Measurements from ENCODE around the gene UBAP2.

UBAP2 gene

GRCh38 chr9:33908749-33909148, 139.9 kb downstream of the UBAP2 start:
- peaks cover 14 to 16% (median 15%) of the 10 kb centered on the region in 3 donors for H3K36me3 ChIP-seq
- intact Hi-C loops (cut with DNase I; ENCODE audit: low total_unique reads), result no loop called here
- H3K27me3 ChIP-seq, result no peaks in the 10 kb centered on the region
- peaks cover 0 to 35% (median 19%) of the 10 kb centered on the region in 4 donors for H3K4me1 ChIP-seq
- no peaks in the 10 kb centered on the region for H3K9me3 ChIP-seq
- no peak for DNase-seq
- TF ChIP-seq, protein P1, sequence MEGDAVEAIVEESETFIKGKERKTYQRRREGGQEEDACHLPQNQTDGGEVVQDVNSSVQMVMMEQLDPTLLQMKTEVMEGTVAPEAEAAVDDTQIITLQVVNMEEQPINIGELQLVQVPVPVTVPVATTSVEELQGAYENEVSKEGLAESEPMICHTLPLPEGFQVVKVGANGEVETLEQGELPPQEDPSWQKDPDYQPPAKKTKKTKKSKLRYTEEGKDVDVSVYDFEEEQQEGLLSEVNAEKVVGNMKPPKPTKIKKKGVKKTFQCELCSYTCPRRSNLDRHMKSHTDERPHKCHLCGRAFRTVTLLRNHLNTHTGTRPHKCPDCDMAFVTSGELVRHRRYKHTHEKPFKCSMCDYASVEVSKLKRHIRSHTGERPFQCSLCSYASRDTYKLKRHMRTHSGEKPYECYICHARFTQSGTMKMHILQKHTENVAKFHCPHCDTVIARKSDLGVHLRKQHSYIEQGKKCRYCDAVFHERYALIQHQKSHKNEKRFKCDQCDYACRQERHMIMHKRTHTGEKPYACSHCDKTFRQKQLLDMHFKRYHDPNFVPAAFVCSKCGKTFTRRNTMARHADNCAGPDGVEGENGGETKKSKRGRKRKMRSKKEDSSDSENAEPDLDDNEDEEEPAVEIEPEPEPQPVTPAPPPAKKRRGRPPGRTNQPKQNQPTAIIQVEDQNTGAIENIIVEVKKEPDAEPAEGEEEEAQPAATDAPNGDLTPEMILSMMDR (IDR thresholded peaks at IDR 0.05), result no peak
- H3K27ac ChIP-seq, result no peak overlapping the region
- no peak overlapping the region for H3K4me3 ChIP-seq

DNA sequence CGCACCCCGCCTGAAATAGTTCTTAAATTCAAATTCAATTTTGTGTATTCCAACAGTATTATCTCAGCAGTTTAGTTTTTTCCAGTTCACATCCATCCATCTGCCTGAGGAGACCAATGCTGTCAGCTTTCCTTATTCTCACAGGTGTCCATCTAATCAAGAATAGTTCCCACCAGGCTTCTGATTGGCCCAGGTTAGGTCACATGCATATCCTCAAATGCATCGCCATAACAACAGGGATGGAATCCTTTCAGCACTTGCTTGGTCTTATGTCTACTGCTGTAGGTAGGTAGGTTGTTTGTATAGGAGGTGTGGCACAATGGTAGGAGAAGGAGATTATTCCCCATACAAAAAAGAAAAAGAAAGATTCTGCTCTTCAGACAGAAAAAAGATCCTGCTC, 140.6 kb downstream of the UBAP2 start:
- TF ChIP-seq, protein P1 (IDR thresholded peaks at IDR 0.05), result no peak
- peaks cover 0 to 35% (median 19%) of the 10 kb centered on the region in 4 donors for H3K4me1 ChIP-seq
- intact Hi-C loops (cut with DNase I; ENCODE audit: low total_unique reads), result no loop called here

DNA sequence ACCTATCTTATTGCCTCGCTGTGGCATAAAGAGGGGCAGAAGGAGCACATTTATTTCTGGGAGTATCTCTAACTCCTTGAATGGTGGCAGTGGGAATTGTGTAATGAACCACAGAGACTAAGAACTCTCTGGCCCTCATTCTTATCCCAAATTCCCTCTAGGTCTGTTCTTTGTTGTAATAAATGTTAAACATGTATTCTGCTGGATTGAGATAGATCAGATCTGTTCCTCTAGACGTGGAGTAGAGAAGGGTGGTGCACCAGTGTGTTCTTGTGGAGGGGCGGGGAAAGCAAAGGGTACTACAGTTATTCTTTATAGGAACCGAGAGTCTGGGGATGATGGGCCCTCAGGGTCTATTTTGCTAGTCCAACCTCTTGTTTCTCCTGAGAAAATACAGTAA, 141.3 kb downstream of the UBAP2 start:
- Histone ChIP-seq H3K4me1 (peaks cover 0 to 32% (median 19%) of the 10 kb centered on the region in 4 donors), H3K36me3 (peaks cover 3 to 4% (median 3%) of the 10 kb centered on the region in 3 donors), H3K4me3 (no peak overlapping the region), H3K9me3 (no peaks in the 10 kb centered on the region), H3K27ac (no peak overlapping the region), H3K27me3 (no peaks in the 10 kb centered on the region)
- DNase-seq, result no peak
- intact Hi-C loops (cut with DNase I; ENCODE audit: low total_unique reads), result no loop called here
- TF ChIP-seq, protein P1 (IDR thresholded peaks at IDR 0.05), result no peak

More for the DNA sequence above, 140.6 kb downstream of the UBAP2 start:
- Histone ChIP-seq H3K36me3 (peaks cover 9 to 10% (median 10%) of the 10 kb centered on the region in 3 donors), H3K9me3 (no peaks in the 10 kb centered on the region), H3K27ac (no peak overlapping the region), H3K27me3 (no peaks in the 10 kb centered on the region), H3K4me3 (no peak overlapping the region)
- no peak for DNase-seq

- TF ChIP-seq, protein P1 (IDR thresholded peaks at IDR 0.05), result no peak
- peaks cover 0 to 6% (median 6%) of the 10 kb centered on the region in 3 donors for H3K36me3 ChIP-seq
Measured at GRCh38 chr9:33906769-33907168, 141.9 kb downstream of the UBAP2 start.

DNA sequence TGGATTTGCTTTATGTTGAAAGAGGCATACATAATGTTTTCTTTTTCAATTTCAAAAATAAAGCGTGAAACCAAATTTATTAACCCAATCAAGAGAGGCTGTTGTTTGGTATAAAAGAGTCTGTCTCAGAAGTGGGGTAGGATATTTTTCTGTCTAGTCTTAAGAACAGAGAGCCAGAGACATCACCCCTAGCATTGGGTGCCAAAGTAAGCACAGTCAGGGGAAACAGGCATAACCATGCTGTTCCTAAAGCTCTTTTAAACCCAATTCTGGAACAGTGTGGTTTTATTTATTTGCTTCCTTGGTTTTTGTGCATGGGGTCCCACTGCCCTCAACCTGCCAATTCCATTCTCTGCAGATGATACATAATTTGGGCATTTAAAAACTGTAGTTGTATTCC, 143.6 kb downstream of the UBAP2 start:
- Histone ChIP-seq H3K4me3 (no peak overlapping the region), H3K36me3 (peaks cover 11 to 17% (median 17%) of the 10 kb centered on the region in 3 donors), H3K27me3 (no peaks in the 10 kb centered on the region), H3K27ac (peak overlapping the region; percentile 15 to 28), H3K4me1 (peaks cover 0 to 32% (median 19%) of the 10 kb centered on the region in 4 donors), H3K9me3 (no peaks in the 10 kb centered on the region)
- intact Hi-C loops (cut with DNase I; ENCODE audit: low total_unique reads), result no loop called here
- TF ChIP-seq, protein P1 (IDR thresholded peaks at IDR 0.05), result no peak
- DNase-seq, result no peak

More at GRCh38 chr9:33906769-33907168, 141.9 kb downstream of the UBAP2 start:
- intact Hi-C loops (cut with DNase I; ENCODE audit: low total_unique reads), result no loop called here
- Histone ChIP-seq H3K9me3 (no peaks in the 10 kb centered on the region), H3K4me1 (peaks cover 0 to 32% (median 19%) of the 10 kb centered on the region in 4 donors), H3K27me3 (no peaks in the 10 kb centered on the region), H3K27ac (no peak overlapping the region), H3K4me3 (no peak overlapping the region)
- DNase-seq, result no peak

Data from tibial artery (tissue), 4 donors.